NCI-H2227 treated with DMSO at 0.1 percent for 48 hours (cell line): Measurements from ENCODE around the gene PCCA.
"Not testable (repeated sequence)": the region's sequence is repeated elsewhere in the genome, so short reads cannot be mapped to it uniquely, and the experiment has no call there.

ENCODE experiments used
- DNase-seq: peaks from one replicate; lab custom pipeline; 2025; lab: John Stamatoyannopoulos, UW

The PCCA gene, protein sequence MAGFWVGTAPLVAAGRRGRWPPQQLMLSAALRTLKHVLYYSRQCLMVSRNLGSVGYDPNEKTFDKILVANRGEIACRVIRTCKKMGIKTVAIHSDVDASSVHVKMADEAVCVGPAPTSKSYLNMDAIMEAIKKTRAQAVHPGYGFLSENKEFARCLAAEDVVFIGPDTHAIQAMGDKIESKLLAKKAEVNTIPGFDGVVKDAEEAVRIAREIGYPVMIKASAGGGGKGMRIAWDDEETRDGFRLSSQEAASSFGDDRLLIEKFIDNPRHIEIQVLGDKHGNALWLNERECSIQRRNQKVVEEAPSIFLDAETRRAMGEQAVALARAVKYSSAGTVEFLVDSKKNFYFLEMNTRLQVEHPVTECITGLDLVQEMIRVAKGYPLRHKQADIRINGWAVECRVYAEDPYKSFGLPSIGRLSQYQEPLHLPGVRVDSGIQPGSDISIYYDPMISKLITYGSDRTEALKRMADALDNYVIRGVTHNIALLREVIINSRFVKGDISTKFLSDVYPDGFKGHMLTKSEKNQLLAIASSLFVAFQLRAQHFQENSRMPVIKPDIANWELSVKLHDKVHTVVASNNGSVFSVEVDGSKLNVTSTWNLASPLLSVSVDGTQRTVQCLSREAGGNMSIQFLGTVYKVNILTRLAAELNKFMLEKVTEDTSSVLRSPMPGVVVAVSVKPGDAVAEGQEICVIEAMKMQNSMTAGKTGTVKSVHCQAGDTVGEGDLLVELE

DNA sequence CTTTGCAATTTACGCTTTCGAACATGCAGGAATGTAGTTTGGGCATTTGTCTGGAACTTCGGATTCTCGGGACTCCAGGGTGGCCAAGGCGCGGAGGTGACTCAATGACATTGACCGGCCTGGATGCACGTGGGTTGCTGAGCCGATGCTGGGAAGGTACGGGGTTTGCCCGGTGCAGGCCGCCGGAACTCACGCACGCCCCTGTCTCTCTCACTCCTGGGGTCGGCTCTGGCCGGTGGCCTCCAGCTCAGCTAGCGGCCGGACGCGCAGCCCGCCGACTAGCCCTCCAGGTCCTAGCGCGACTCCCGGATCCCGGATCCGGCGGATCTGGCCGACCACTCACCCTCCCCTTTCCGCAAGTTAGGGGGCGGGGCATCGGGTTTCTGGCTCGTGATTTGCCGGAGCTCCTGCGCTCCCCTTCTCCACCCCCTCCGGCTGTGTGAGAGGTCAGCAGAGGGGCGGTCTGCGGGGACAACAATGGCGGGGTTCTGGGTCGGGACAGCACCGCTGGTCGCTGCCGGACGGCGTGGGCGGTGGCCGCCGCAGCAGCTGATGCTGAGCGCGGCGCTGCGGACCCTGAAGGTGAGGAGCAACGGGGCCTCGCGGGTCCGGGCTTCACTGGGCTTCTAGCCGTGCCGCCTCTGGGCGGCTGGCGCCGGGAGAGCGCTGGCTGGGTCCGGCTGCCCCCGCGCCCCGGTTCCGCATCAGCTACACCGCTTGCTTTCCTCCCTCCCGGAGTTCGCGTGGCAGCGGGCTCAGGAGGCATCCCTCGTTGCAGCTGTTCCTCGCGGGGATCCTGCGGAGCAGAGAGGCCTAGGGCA is at the start of gene PCCA:
TSS of gene PCCA (plus strand) at position 450 of the 821 bp plus-strand sequence. CDS start at position 478, 28 bp downstream.
- DNase-seq, result peak; percentile 86

DNA sequence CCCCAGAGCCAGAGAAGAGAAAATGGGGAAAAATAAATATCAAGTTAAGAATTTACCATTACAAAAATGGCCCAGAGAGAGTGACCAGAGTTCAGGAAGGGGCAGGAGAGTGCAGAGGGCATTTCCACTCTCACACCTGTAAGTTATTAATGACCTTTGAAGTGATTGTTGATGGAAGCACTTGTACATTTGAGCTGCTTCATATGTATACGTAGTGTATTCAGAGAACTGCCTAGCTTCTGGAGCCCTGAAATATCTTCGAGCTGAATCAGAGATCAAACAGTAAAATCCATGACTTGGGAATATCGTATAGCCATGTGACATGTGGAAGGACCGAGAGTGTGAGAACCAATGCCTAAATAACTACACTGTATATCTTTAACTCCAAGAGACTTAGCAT is 49.2 kb upstream of the PCCA start:
- no peak for DNase-seq

DNA sequence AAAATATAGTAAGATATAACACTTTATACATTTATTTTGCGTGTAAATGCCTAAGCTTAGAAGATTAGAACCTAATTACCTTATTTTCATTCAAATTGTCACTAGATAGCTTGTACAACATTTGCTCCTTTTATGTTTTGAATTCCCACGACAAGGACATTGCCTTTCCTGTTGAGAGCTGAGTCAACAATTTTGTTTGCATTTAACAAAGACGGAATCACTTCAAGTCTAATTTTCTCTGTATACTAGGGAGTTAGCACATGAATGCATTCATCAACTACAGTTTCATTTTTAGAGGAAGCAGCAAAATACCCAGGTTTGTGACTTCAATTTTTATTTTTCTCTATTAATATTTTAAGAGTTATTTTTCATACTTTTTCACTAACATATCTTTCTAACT is 48.7 kb upstream of the PCCA start:
- DNase-seq, result no peak

DNA sequence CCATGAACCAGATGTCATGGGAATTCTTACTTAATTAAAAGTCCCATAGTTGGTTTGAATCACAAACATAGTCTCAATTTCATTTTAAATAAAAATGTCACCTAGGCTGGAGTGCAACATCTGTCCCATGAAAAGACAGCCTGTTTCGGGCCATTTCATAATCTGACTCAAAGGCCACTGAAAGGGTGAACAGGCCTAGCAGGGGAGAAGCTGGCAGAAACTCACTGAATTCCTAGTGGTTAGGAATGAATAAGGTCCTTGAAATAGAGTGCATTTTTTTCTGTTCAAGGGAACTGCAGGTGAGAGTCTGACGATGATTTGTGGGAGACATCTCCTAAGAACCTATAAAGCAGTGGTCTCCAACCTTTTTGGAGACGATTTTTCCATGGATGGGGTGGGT is 44.0 kb upstream of the PCCA start:
- no peak for DNase-seq

DNA sequence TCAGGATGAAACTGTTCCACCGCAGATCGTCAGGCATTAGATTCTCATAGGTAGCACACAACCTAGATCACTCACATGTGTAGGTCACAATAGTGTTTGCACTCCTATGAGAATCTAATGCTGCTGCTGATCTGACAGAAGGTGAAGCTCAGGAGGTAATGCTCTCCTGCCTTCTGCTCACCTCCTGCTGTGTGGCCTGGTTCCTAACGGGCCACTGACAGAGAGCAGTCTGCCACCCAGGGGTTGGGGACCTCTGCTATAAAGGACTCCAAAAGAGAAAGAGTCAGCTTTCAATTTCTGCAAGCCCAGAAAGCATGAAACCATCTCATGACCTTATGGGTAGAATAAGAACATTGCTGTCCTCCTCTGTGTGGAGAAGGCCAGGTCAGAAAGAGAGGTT is 43.5 kb upstream of the PCCA start:
- DNase-seq, result no peak

DNA sequence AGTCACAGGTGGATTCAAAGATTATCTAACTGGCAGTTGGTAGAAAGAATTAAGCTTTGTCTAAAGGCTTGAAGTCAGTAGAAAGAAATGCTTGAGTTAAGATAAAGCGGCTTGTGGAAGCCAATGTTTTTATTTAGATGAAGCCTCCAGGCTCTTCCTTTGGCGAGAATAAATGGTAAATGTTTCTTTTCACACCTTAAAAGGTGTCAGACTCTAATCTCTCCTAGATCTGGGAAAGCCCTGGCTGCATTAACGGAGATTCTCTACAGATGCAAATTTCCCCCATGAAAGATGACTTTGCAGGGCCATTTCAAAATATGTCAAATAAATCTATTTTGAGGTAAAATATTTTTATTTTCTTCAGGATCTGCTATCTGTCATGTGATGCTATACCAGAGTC is 37.8 kb upstream of the PCCA start:
- DNase-seq, result no peak

DNA sequence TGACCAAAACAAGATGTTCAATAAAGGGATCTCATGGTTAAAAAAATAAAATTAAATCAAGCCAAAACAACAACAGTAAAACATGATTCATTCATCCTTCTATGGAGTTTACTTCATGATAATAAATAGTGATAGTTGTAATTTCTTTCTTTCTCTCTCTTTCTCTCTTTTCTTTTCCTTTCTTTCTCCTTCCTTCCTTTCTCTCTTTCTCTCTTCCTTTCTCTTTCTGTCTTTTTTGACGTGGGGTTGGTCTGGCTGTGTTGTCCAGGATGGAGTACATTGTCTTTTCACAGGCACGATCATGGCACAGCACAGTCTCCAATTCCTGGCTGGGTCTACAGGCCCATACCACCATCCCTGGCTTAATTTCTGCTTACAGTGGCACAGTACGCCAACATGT is 29.1 kb upstream of the PCCA start:
- no peak for DNase-seq

DNA sequence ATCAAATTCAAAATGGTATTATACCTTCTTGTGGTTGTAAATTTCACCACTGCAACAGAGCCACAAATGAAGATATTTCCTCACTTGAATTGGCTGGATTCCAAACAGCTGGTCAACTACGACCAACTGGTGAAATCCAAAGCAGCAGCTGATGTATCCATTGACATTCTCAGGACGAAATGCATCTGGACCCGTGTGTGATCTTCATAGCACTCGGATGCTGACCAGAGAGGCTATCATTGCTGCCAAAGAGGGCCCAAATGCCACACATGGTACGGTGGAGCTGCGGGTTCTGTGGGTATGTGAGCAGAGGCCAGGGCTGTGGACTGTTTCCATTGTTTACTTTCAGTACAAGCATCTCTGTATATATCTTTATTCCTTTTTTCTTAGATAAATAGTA is 25.6 kb upstream of the PCCA start:
- DNase-seq, result no peak

DNA sequence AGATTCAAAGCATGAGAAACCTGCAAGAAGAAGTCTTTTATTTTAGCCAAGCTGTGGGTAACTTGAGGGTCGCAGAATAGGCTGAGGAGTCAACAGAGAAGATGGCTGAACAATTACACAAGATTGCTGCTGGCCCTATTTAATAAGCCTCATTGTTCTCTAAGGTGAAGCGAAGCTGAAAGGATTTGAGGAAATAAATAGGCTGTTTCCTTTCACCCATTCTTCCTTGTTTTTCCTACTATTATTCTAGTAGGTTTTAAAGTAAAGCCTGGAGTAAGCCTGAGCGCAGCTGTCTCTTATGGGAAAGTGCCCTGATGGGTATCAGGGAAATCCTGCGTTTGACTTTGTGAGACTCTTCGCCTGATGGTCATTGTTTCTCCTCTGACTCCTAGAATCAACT is 25.0 kb upstream of the PCCA start:
- peak; percentile 13 for DNase-seq

DNA sequence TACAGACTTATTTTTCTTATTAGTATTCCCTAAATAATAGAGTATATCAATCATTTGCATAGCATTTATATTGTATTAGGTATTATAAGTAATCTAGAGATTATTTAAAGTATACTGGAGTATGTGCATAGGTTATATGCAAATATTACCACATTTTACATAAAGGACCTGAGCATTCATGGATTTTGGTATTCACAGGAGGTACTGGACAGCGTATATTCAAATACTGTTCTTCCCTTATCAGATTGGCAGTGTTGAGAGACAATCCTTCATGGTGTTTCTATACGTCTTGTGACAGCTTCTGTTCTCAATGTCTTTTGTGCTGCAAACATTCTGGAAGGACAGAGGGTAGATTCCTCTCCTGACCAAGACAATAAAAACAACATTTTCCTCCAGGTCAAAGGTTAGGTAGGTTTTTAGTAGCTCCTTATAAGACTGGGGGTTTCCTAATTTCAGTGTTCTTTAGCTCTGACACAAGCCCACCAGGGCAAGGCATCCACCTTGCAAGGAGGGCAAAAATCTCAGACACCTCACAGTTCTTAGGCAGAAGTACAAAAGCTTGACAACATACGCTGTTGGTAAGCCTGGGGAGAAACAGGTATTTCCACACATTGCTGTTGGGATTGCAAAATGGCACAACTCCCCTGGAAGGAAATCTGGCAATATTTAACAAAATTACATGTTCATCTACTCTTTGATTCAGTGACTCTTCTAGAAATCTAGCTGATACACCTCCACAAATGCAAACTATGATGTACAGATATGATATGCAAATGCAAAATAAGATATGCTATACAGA is 20.6 kb upstream of the PCCA start:
- no peak for DNase-seq

DNA sequence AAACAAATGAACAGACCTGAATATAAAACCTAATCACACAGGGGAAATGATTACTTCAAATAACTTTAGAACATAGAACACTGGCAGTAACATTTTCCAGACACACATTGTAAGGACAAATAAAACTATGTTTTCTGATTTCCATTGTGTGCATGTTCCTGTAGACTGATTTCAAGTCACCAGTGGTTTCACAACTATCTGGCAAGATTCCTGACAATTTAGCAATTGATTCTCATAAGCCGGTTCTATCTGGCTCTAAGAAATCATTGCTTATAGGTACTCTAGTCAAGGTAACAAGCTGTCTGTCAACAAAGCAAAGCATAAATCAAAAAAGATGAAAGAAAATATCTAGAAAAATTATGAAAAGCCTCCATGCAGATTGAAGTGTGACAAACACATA is 19.6 kb upstream of the PCCA start:
- no peak for DNase-seq

DNA sequence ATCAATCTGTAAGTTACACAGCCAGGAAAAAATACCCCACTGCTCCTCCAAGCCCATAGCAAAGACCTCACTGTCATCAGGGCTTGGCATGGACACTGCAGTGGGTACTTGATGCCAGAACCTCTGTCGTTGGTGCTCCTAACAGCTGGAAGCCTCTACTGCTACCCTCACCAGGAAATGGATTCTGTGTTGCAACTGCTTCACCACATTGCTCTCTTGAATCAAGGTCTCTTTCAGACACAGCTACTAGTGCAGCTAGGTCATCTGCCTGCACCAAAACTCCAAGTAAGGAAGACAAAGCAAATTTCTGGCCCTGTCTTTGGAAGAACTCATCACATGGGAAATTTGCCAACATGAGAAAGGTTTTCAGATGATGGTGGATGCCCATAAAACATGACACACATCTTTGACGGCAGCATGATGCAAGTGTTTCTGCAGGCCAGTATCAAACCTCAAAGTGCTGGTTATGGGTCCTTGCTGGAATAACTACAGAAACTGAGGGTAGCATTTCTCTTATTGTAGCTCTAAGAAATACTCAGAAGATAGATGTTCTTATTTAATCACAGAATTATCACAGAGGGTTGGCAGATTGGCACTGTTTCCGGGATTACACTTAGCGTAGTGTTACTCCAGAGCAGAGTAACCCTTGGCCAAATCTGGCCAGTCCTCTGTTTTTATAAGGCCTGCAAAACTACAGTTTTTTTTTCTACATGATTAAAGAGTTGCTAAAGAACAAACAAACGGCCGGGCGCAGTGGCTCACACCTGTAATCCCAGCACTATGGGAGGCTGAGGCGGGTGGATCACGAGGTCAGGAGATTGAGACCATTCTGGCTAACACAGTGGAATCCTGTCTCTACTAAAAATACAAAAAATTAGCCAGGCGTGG is 12.9 kb upstream of the PCCA start:
- no peak for DNase-seq

DNA sequence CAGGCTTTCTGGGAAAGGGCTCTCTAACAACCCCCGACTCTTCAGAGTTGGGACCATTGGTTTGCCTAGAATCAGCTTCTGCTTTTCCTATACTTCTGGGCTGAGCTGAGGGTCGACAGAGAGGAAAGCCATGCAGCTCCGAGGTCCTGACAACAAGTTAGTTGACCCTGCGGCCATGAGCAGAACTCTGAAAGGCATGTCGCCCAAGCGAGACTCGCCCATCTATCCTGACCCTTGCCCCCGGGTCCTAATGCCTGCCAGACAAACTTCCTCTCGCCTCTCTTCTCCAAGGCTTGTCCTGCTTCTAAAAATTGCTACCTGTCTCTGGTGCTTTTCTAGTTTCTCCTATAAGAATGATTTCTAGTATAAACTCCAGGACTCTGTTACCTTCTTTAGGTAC is 9.9 kb upstream of the PCCA start:
- DNase-seq, result not testable (repeated sequence)

DNA sequence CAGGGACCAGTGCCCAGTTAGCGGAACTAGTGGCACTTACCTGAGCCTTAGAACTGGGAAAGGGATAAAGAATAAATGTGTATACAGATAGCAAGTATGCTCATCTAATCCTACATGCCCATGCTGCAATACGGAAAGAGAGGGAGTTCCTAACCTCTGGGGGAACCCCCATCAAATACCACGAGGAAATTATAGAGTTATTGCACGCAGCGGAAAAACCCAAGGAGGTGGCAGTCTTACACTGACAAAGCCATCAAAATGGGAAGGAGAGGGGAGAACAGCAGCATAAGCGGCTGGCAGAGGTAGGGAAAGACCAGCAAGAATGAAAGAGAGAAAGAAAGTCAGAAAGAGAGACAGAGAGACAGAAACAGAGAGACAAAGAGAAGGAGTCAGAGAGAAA is 5.5 kb upstream of the PCCA start:
- not testable (repeated sequence) for DNase-seq

DNA sequence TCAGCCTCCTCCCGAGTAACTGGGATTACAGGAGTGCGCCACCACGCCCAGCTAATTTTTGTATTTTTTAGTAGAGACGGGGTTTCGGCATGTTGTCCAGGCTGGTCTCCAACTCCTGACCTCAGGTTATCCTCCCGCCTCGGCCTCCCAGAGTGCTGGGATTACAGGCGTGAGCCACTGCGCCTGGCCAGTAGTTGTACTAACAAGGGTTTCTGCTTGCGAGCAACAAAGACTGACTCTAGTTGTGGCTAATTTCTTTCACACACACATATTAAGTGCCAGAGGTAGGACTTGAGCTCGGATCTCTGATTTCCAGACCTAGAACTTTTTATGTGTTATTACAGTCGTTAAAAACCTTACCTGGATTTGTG is 635 bp upstream of the PCCA start:
- DNase-seq, result no peak

DNA sequence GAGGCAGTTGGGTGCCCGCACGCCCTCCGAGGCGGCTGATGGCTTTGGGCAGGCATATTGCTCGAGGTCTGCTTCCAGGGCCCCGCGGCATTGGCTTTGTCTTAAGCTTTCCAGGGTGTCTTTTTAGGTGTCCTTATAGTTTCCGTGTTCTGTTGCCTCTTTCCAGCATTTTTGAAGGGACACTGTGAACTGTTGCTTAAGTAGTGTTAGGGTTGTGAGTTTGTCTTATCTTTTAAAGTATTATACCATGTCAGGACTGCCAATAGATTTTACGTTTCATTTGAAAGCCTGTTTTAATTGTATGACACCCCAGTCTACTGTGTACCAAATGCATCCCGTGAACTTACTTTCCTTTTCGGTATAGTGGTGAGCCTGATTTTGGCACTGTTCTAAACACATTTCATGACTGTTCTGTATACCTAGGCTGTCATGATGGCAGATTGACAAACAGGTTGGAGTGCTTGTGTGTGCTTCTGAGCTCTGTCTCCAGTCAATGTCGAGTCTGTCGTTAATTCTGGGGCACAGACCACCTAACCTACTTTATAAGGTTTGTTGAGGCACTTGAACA is 656 bp downstream of the PCCA start:
- DNase-seq, result peak; percentile 2

DNA sequence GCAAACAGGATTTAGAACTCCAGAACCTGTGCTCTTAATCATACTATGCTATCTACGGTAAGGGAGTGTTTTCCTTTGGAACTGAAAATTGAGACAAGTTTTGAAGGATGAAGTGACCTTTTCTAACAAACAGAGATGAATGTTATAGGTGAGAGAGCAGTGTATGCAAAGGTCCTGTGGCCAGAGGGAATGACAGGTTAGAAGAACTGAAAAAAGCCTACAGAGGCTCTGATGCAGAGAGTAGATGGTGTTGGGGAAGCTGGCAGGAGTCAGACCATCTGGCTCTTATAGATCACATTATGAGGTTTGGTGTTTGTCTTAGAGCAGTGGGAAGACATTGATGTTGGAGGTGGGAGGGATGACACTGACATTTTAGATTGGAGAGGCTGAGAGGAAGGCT is 2.0 kb downstream of the PCCA start:
- DNase-seq, result no peak

DNA sequence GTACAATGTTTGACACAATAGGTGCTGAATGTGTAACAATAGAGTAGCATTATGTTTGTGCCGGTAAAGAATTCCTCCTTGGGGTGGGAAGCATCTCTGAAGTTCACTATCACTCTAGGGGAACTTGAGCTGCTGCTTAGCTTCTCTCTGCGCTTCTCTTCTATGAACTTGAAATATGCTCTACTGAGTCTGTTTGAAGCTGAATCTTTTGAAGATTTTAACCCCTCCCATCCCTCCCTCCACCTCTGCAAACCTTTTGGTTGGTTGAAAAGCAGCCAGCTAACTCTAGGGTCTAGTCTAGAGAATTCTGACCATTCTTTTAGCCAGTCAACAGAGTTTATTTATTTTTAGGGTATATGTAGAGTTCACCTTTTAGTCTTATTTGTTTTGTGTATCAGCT is 2.5 kb downstream of the PCCA start:
- DNase-seq, result no peak

DNA sequence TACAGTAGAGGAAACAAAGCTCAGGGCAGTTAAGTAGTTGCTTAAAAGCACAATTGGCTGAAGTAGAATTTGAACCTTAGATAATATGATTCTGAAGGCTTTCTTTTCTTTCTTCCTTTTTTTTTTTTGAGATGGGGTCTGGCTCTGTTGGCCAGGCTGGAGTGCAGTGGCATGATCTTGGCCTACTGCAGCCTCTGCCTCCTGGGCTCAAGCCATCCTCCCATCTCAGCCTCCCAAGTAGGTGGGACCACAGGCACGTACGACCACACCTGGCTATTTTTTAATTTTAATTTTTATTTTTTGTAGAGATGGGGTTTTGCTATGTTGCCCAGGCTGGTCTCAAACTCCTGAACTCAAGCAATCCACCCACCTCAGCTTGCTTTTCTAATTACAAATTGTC is 3.4 kb downstream of the PCCA start:
- not testable (repeated sequence) for DNase-seq

DNA sequence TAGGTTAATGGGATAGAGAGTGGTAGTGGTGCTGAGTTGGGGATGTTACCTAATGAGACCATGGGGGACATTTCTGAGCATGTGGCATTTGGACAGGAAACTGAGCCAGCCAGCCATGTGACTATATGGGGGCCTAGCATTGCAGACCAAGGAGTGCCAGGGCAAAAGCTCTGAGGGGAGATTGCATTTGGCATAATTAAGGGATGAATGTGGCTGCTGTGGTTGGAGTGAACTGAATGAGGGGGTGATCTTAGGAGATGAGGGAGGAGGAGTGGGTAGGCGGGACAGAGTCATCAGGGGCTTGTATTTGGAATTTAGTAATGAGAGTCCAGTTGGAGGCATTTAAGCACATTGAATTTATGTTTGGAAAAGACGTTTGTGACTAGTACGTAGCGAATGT is 6.6 kb downstream of the PCCA start:
- no peak for DNase-seq

DNA sequence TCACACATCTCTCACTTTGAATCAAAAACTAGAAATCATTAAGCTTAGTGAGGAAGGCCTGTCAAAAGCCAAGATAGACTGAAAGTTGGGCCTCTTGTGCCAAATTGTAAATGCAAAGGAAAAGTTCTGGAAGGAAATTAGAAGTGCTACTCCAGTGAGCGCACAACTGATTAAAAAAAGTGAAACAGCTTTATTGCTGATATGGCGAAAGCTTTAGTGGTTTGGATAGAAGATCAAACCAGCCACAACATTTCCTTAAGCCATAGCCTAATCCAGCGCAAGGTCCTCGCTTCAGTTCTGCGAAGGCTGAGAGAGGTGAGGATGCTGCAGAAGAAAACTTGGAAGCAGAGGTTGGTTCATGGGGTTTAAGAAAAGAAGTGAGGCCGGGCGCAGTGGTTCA is 7.6 kb downstream of the PCCA start:
- no peak for DNase-seq
